ENCODE data around the gene CARD11.

- TF ChIP-seq SIN3A (IDR thresholded peaks at IDR 0.05; ENCODE audit: borderline replicate concordance, insufficient read depth, low read length): no peak
- TF ChIP-seq, protein P1, sequence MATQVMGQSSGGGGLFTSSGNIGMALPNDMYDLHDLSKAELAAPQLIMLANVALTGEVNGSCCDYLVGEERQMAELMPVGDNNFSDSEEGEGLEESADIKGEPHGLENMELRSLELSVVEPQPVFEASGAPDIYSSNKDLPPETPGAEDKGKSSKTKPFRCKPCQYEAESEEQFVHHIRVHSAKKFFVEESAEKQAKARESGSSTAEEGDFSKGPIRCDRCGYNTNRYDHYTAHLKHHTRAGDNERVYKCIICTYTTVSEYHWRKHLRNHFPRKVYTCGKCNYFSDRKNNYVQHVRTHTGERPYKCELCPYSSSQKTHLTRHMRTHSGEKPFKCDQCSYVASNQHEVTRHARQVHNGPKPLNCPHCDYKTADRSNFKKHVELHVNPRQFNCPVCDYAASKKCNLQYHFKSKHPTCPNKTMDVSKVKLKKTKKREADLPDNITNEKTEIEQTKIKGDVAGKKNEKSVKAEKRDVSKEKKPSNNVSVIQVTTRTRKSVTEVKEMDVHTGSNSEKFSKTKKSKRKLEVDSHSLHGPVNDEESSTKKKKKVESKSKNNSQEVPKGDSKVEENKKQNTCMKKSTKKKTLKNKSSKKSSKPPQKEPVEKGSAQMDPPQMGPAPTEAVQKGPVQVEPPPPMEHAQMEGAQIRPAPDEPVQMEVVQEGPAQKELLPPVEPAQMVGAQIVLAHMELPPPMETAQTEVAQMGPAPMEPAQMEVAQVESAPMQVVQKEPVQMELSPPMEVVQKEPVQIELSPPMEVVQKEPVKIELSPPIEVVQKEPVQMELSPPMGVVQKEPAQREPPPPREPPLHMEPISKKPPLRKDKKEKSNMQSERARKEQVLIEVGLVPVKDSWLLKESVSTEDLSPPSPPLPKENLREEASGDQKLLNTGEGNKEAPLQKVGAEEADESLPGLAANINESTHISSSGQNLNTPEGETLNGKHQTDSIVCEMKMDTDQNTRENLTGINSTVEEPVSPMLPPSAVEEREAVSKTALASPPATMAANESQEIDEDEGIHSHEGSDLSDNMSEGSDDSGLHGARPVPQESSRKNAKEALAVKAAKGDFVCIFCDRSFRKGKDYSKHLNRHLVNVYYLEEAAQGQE (IDR thresholded peaks at IDR 0.05; ENCODE audit: insufficient read depth in 1 of 2, low read depth in 2 of 2, low read length in 2 of 2): no peak
- no peak for TF ChIP-seq POLR2AphosphoS5 (IDR thresholded peaks at IDR 0.05; ENCODE audit: low read depth, low read length)
- no peak for TF ChIP-seq TAF1 (IDR thresholded peaks at IDR 0.05; ENCODE audit: borderline replicate concordance, insufficient read depth, low read length)
- TF ChIP-seq FOXP2 (optimal IDR thresholded peaks at IDR 0.05; ENCODE audit: borderline replicate concordance, extremely low read depth, extremely low read length, insufficient read depth): no peak
Observed at GRCh38 chr7:3003936-3004335, 39.7 kb downstream of the CARD11 start.

All from PFSK-1 (cell line).